Progenitor cell of endocrine pancreas (in vitro differentiated cells): ENCODE data around the gene GJB5. TPM values are rescaled to one million over a fixed set of nuclear protein-coding genes. Genes with fewer than 3 reads are reported as not detected.

ENCODE experiments used
- DNase-seq: peaks from one replicate; pipeline ENCODE4 v3.0.0; 2021; ENCODE audit warnings: low spot score; ENCODE audit not compliant: unreplicated experiment
- H3K27ac Mint-ChIP-seq: 2 replicates; pipeline ENCODE4 v1.8.0; 2021; ENCODE audit warnings: mild to moderate bottlenecking, moderate library complexity, mixed read lengths
- H3K27me3 Mint-ChIP-seq: 2 replicates; pipeline ENCODE4 v1.8.0; 2021; ENCODE audit warnings: mixed read lengths
- H3K36me3 Mint-ChIP-seq: 2 replicates; pipeline ENCODE4 v1.8.0; 2022; ENCODE audit warnings: mixed read lengths; ENCODE audit not compliant: insufficient read depth
- H3K4me1 Mint-ChIP-seq: 2 replicates; pipeline ENCODE4 v1.8.0; 2021; ENCODE audit warnings: low read depth, mixed read lengths
- H3K4me3 Mint-ChIP-seq: 2 replicates; pipeline ENCODE4 v1.8.0; 2021; ENCODE audit warnings: low read depth, mild to moderate bottlenecking, moderate library complexity, mixed read lengths
- H3K9me3 Mint-ChIP-seq: 2 replicates; pipeline ENCODE4 v1.8.0; 2021; ENCODE audit warnings: low read depth, mixed read lengths
- total RNA-seq: library from RNA; stranded (reverse); gene quantifications from 2 replicates; pipeline ENCODE4 v1.2.1, GENCODE V29; 2021
- TF ChIP-seq, protein P1 (sequence below): fragments of 200-600 bp; sonication (generic); IDR thresholded peaks from one replicate; pipeline ENCODE4 v1.5.0; 2021; ENCODE audit warnings: antibody characterized with exemption, mild to moderate bottlenecking; ENCODE audit not compliant: unreplicated experiment

Gene GJB5
- total RNA-seq, 1 donor from 2014 or later: not detected

DNA sequence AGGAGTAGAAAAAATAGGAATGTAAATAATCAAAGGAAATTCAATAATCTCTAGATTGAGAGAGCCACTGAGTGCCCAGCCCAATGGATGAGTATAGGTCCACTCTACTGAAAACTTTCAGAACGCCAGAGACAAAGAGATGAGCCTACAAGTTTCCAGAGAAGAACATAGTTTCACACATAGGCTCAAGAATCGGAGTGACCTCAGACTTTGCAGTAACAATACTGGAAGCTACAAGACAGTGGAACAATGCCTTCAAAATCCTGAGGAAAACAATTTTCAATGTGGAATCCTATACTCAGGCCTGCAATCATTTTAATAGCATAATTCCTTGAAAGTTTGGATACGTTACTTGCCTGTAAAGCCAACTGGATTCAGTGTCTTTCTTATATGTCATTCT lies 48.9 kb downstream of the GJB5 start:
- Mint-ChIP-seq H3K4me3 (no peak overlapping the region), H3K4me1 (peaks cover 2% of the 10 kb centered on the region), H3K36me3 (peaks cover 3% of the 10 kb centered on the region), H3K9me3 (peaks cover 8% of the 10 kb centered on the region), H3K27ac (no peak overlapping the region), H3K27me3 (no peaks in the 10 kb centered on the region)
- no peak for DNase-seq
- TF ChIP-seq, protein P1, sequence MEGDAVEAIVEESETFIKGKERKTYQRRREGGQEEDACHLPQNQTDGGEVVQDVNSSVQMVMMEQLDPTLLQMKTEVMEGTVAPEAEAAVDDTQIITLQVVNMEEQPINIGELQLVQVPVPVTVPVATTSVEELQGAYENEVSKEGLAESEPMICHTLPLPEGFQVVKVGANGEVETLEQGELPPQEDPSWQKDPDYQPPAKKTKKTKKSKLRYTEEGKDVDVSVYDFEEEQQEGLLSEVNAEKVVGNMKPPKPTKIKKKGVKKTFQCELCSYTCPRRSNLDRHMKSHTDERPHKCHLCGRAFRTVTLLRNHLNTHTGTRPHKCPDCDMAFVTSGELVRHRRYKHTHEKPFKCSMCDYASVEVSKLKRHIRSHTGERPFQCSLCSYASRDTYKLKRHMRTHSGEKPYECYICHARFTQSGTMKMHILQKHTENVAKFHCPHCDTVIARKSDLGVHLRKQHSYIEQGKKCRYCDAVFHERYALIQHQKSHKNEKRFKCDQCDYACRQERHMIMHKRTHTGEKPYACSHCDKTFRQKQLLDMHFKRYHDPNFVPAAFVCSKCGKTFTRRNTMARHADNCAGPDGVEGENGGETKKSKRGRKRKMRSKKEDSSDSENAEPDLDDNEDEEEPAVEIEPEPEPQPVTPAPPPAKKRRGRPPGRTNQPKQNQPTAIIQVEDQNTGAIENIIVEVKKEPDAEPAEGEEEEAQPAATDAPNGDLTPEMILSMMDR: no peak

DNA sequence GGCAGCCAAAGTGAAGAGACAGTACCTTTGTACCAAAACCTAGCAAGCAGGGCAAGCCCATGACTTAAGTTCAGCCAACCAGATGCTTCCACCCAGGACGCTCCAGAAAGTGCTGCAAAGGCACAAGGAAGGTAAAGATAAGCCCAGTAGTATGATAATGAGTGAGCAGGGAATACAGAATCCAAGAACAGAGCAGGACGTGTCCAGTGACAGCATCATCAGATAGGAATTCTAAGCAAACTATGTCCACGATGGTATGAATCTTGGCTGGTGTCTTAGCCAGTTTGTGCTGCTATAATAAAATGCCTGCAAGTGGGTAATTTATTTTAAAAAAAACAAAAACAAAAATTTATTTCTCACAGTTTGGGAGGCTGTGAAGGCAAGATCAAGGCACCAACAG lies 51.5 kb downstream of the GJB5 start:
- Mint-ChIP-seq H3K4me3 (no peak overlapping the region), H3K9me3 (peaks cover 12% of the 10 kb centered on the region), H3K27me3 (no peaks in the 10 kb centered on the region), H3K4me1 (no peaks in the 10 kb centered on the region), H3K36me3 (peaks cover 3% of the 10 kb centered on the region), H3K27ac (no peak overlapping the region)
- no peak for DNase-seq
- TF ChIP-seq, protein P1: no peak

Other genes starting within 250 kb of the GJB5 start
- gene GJB4, start 4.7 kb downstream of the GJB5 start, total RNA-seq: not detected in 2 replicates
- gene GJB3, start 26.2 kb downstream of the GJB5 start, total RNA-seq: 0.14 TPM in 1 of 2 replicates, not detected in the other
- 42.2 and 48.0 TPM in 2 replicates for gene GJA4, start 38.0 kb downstream of the GJB5 start, total RNA-seq
- gene SMIM12, start 104.7 kb downstream of the GJB5 start, total RNA-seq: 35.7 and 39.5 TPM in 2 replicates
- 1.3 TPM in 2 replicates for gene DLGAP3, start 174.6 kb downstream of the GJB5 start, total RNA-seq
- 8.8 and 10.0 TPM in 2 replicates for gene TMEM35B, start 230.3 kb downstream of the GJB5 start, total RNA-seq